ENCODE measurements around the gene LURAP1L. TPM values are rescaled to one million over a fixed set of nuclear protein-coding genes. Genes with fewer than 3 reads are reported as not detected.

The LURAP1L gene
- total RNA-seq, 1 experiment from 2014 or later: 0.13 TPM

GRCh38 chr9:12822111-12822510, 47.3 kb downstream of the LURAP1L start:
- Histone ChIP-seq H4K20me1 (ENCODE audit: control insufficient read depth, insufficient read depth, insufficient read length) (no peaks in the 10 kb centered on the region), H4K8ac (replicated peaks; ENCODE audit: insufficient read length, low read depth, low read length) (no peak overlapping the region), H2BK20ac (ENCODE audit: low read depth, low read length, poor library complexity, severe bottlenecking) (no peak overlapping the region), H3K14ac (ENCODE audit: insufficient read depth, low read length) (no peak overlapping the region), H3K9me3 (ENCODE audit: control insufficient read depth, low read depth, low read length) (no peaks in the 10 kb centered on the region), H3T11ph (ENCODE audit: low read length) (no peak overlapping the region), H4K5ac (ENCODE audit: insufficient read length, low read depth, low read length) (no peak overlapping the region), H3K9ac (ENCODE audit: extremely low read depth, insufficient read length, low read length) (no peak overlapping the region), H3K56ac (ENCODE audit: insufficient read length, low read depth, low read length) (no peak overlapping the region), H3K4me2 (ENCODE audit: insufficient read depth, insufficient read length, low read length) (no peak overlapping the region), H3K23ac (ENCODE audit: insufficient read length, low read depth, low read length) (no peak overlapping the region), H3K4ac (ENCODE audit: low read depth, low read length) (no peak overlapping the region), H2BK12ac (ENCODE audit: insufficient read length, low read depth, low read length) (no peak overlapping the region), H2BK120ac (ENCODE audit: low read depth, low read length, poor library complexity, severe bottlenecking) (no peak overlapping the region), H3K18ac (ENCODE audit: insufficient read length, low read depth, low read length) (no peak overlapping the region), H3K27ac (ENCODE audit: insufficient read length, low read depth, low read length) (no peak overlapping the region), H3K23me2 (ENCODE audit: insufficient read length, low read depth, low read length, poor library complexity, severe bottlenecking) (no peaks in the 10 kb centered on the region), H3K79me1 (ENCODE audit: insufficient read depth, low read depth, low read length, poor library complexity, severe bottlenecking) (no peaks in the 10 kb centered on the region), H4K91ac (ENCODE audit: insufficient read length, low read depth, low read length) (no peak overlapping the region), H2AFZ (ENCODE audit: low read length) (no peak overlapping the region), H3K27me3 (ENCODE audit: insufficient read depth, low read length) (no peaks in the 10 kb centered on the region), H3K4me1 (ENCODE audit: insufficient read depth, low read length) (no peaks in the 10 kb centered on the region), H2BK5ac (ENCODE audit: insufficient read length, low read length) (no peak overlapping the region), H3K79me2 (ENCODE audit: insufficient read depth, low read length) (no peaks in the 10 kb centered on the region), H2BK15ac (ENCODE audit: low read depth, low read length) (no peak overlapping the region), H2AK5ac (ENCODE audit: insufficient read length, low read length) (no peak overlapping the region)
- no CpG with 5 or more reads among the region's 2 CpGs for WGBS (ENCODE audit: extremely low coverage, insufficient read length, low lambda C conversion rate)
- Mint-ChIP-seq H3K4me3 (no peak overlapping the region), H3K9me3 (no peaks in the 10 kb centered on the region), H3K27me3 (ENCODE audit: low read depth) (no peaks in the 10 kb centered on the region), H3K36me3 (ENCODE audit: insufficient read depth in 1 of 3, low read depth in 3 of 3) (no peaks in the 10 kb centered on the region), H3K4me1 (no peaks in the 10 kb centered on the region), H3K27ac (no peak overlapping the region)
- TF ChIP-seq CTCF (conservative IDR thresholded peaks at IDR 0.05): no peak
- DNase-seq: no peak

Data from H9 (cell line).